Measurements from ENCODE around the gene TFEC. TPM values are rescaled to one million over a fixed set of nuclear protein-coding genes. Genes with fewer than 3 reads are reported as not detected.

The TFEC gene
- total RNA-seq, 1 donor = 0.36 TPM

DNA sequence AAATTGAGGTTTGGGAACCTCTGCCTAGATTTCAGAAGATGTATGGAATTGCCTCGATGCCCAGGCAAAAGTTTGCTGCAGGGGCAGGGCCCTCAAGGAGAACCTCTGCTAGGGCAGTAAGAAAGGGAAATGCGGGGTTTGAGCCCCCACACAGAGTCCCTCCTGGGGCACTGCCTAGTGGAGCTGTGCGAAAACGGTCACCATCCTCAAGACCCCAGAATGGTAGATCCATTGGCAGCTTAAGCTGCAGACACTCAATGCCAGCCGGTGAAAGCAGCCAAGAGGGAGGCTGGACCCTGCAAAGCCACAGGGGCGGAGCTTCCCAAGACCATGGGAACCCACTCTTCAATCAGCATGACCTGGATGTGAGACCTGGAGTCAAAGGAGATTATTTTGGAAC is 15.0 kb upstream of the TFEC start:
- Histone ChIP-seq H3K4me3 (ENCODE audit: insufficient read depth, low read length) (no peak overlapping the region), H3K9me3 (ENCODE audit: low read depth, low read length) (no peaks in the 10 kb centered on the region), H3K36me3 (ENCODE audit: insufficient read depth, low read length) (no peaks in the 10 kb centered on the region), H2AFZ (ENCODE audit: low read length) (no peak overlapping the region), H4K20me1 (ENCODE audit: insufficient read depth, low read length) (no peaks in the 10 kb centered on the region), H3K4me2 (ENCODE audit: insufficient read depth, low read length) (no peak overlapping the region), H3K4me1 (ENCODE audit: insufficient read depth, low read length) (no peaks in the 10 kb centered on the region), H3K27me3 (ENCODE audit: insufficient read depth, low read length) (no peaks in the 10 kb centered on the region), H3K79me2 (ENCODE audit: insufficient read depth, low read length) (no peaks in the 10 kb centered on the region), H3K27ac (ENCODE audit: low read depth, low read length) (no peak overlapping the region)
- TF ChIP-seq, protein P1, sequence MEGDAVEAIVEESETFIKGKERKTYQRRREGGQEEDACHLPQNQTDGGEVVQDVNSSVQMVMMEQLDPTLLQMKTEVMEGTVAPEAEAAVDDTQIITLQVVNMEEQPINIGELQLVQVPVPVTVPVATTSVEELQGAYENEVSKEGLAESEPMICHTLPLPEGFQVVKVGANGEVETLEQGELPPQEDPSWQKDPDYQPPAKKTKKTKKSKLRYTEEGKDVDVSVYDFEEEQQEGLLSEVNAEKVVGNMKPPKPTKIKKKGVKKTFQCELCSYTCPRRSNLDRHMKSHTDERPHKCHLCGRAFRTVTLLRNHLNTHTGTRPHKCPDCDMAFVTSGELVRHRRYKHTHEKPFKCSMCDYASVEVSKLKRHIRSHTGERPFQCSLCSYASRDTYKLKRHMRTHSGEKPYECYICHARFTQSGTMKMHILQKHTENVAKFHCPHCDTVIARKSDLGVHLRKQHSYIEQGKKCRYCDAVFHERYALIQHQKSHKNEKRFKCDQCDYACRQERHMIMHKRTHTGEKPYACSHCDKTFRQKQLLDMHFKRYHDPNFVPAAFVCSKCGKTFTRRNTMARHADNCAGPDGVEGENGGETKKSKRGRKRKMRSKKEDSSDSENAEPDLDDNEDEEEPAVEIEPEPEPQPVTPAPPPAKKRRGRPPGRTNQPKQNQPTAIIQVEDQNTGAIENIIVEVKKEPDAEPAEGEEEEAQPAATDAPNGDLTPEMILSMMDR (IDR thresholded peaks at IDR 0.05; ENCODE audit: extremely low read depth, low read depth, low read length) = no peak
- no peak for DNase-seq (ENCODE audit: insufficient read length, low spot score, missing footprints)

DNA sequence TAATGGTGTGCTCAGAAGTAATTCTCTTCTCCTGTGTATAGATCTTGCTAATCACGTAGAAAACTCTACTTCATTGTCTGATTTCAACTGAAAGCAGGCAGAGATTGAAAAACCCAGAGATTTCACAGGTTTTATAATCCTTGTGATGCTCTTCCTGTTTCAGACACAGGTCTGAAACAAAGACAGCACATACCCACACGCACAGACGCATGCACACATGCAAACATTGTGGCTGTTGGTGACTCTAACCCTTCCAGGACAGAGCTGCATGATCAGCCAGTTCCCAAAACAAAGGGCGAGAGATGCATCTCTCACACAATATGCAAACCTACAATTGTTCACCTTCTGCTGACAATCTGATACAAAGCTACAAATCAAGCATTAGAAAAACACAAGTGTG is 11.1 kb upstream of the TFEC start:
- no peaks in the 10 kb centered on the region for H3K4me1 ChIP-seq (ENCODE audit: insufficient read depth, low read length)
- H3K4me2 ChIP-seq (ENCODE audit: insufficient read depth, low read length) = no peak overlapping the region
- H3K9me3 ChIP-seq (ENCODE audit: low read depth, low read length) = no peaks in the 10 kb centered on the region
- DNase-seq (ENCODE audit: insufficient read length, low spot score, missing footprints) = no peak
- H3K27me3 ChIP-seq (ENCODE audit: insufficient read depth, low read length) = no peaks in the 10 kb centered on the region
- H3K4me3 ChIP-seq (ENCODE audit: insufficient read depth, low read length) = no peak overlapping the region
- TF ChIP-seq, protein P1 (IDR thresholded peaks at IDR 0.05; ENCODE audit: extremely low read depth, low read depth, low read length) = no peak
- no peaks in the 10 kb centered on the region for H3K36me3 ChIP-seq (ENCODE audit: insufficient read depth, low read length)
- no peaks in the 10 kb centered on the region for H3K79me2 ChIP-seq (ENCODE audit: insufficient read depth, low read length)
- no peaks in the 10 kb centered on the region for H4K20me1 ChIP-seq (ENCODE audit: insufficient read depth, low read length)
- H3K27ac ChIP-seq (ENCODE audit: low read depth, low read length) = no peak overlapping the region
- H2AFZ ChIP-seq (ENCODE audit: low read length) = no peak overlapping the region

DNA sequence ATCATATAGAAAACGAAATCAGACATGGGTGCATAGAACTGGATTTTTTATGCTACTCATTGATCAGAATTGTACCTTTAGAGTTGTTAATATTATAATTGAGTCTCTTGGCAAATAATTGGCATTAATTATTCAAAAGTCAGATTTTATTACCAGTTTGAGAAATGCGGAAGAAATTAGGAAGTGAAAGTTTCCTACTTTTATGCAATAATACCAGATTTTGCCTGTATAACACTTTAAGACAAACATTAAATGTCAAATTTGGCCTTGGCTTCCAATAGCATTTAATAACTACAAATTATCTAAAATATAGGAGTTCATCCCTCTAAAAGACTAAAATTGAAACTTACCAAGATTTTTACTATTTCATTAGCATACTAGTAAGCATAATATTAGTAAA is 6.8 kb upstream of the TFEC start:
- Histone ChIP-seq H3K79me2 (ENCODE audit: insufficient read depth, low read length) (no peaks in the 10 kb centered on the region), H3K27me3 (ENCODE audit: insufficient read depth, low read length) (no peaks in the 10 kb centered on the region), H3K4me3 (ENCODE audit: insufficient read depth, low read length) (no peak overlapping the region), H4K20me1 (ENCODE audit: insufficient read depth, low read length) (no peaks in the 10 kb centered on the region), H3K36me3 (ENCODE audit: insufficient read depth, low read length) (no peaks in the 10 kb centered on the region), H3K9me3 (ENCODE audit: low read depth, low read length) (no peaks in the 10 kb centered on the region), H3K4me2 (ENCODE audit: insufficient read depth, low read length) (no peak overlapping the region), H3K4me1 (ENCODE audit: insufficient read depth, low read length) (no peaks in the 10 kb centered on the region), H3K27ac (ENCODE audit: low read depth, low read length) (no peak overlapping the region), H2AFZ (ENCODE audit: low read length) (no peak overlapping the region)
- DNase-seq (ENCODE audit: insufficient read length, low spot score, missing footprints) = no peak
- TF ChIP-seq, protein P1 (IDR thresholded peaks at IDR 0.05; ENCODE audit: extremely low read depth, low read depth, low read length) = no peak

DNA sequence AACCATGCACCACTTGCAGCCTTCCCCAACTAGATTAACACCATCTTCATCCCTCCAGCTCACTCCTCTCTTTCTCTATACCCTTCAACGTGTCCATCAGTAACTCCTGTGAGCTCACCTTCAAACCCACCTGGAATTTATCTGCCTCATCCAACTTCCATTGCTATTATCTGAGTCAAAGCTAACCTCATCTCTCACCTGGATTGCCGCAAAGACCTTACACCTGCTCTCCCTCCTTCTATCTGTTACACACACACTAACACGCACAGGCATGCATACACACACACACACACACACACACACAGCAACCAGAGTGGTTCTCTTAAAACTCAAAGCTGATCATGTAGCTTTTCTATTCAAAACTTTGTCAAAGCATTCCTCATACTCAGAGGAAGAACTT is 3.8 kb upstream of the TFEC start:
- H3K4me2 ChIP-seq (ENCODE audit: insufficient read depth, low read length) = no peak overlapping the region
- peaks cover 5% of the 10 kb centered on the region for H3K4me1 ChIP-seq (ENCODE audit: insufficient read depth, low read length)
- no peak overlapping the region for H3K4me3 ChIP-seq (ENCODE audit: insufficient read depth, low read length)
- no peaks in the 10 kb centered on the region for H3K9me3 ChIP-seq (ENCODE audit: low read depth, low read length)
- TF ChIP-seq, protein P1 (IDR thresholded peaks at IDR 0.05; ENCODE audit: extremely low read depth, low read depth, low read length) = no peak
- H4K20me1 ChIP-seq (ENCODE audit: insufficient read depth, low read length) = no peaks in the 10 kb centered on the region
- no peak overlapping the region for H2AFZ ChIP-seq (ENCODE audit: low read length)
- no peak for DNase-seq (ENCODE audit: insufficient read length, low spot score, missing footprints)
- no peaks in the 10 kb centered on the region for H3K36me3 ChIP-seq (ENCODE audit: insufficient read depth, low read length)
- no peak overlapping the region for H3K27ac ChIP-seq (ENCODE audit: low read depth, low read length)
- no peaks in the 10 kb centered on the region for H3K79me2 ChIP-seq (ENCODE audit: insufficient read depth, low read length)
- H3K27me3 ChIP-seq (ENCODE audit: insufficient read depth, low read length) = no peaks in the 10 kb centered on the region

Measured in osteoblast (primary cell).